HEK293 (cell line): ENCODE results near the gene GATA2.

Experiments used
- CTCF ChIA-PET: fragments of 350-600 bp; formaldehyde crosslinking; extraction: SDS; loops from one replicate; lab custom pipeline; 2021; ENCODE audit warnings: antibody characterized with exemption; lab: Yijun Ruan, JAX
- POLR2A ChIA-PET: fragments of 300-600 bp; formaldehyde crosslinking; extraction: SDS; loops from one replicate; lab custom pipeline; 2020; ENCODE audit warnings: antibody characterized with exemption, inconsistent platforms; lab: Yijun Ruan, JAX
- H3K27ac ChIP-seq: fragments of 200-500 bp; sonication (Bioruptor generic); 2 replicates; pipeline ENCODE4 v1.5.1; 2014; ENCODE audit warnings: low read depth, low read length, control low read depth, inconsistent platforms; ENCODE audit errors: extremely low read depth
- H3K36me3 ChIP-seq, 2 experiments: fragments of 200-500 bp in 1 of 2; sonication (Bioruptor generic) in 1 of 2; 1 replicate in 1 of 2; 2 replicates in 1 of 2; pipeline ENCODE4 v1.5.1; 2014 to 2017; ENCODE audit warnings: inconsistent platforms in 2 of 2, low read length in 2 of 2; ENCODE audit not compliant: control insufficient read depth in 2 of 2, insufficient read depth in 1 of 2
- H3K4me1 ChIP-seq: fragments of 200-500 bp; sonication (Bioruptor generic); 2 replicates; pipeline ENCODE4 v1.5.1; 2014; ENCODE audit warnings: mild to moderate bottlenecking, low read length, inconsistent platforms; ENCODE audit not compliant: control insufficient read depth, insufficient read depth
- H3K4me3 ChIP-seq: 2 replicates; pipeline ENCODE4 v1.5.1; 2011; ENCODE audit warnings: low read depth, mild to moderate bottlenecking, control low read depth, low read length, moderate library complexity
- H3K9me3 ChIP-seq: fragments of 200-500 bp; sonication (Bioruptor generic); 2 replicates; pipeline ENCODE4 v1.5.1; 2014; ENCODE audit warnings: low read depth, low read length, inconsistent platforms; ENCODE audit not compliant: control insufficient read depth, insufficient read depth
- KLF7 ChIP-seq: fragments of 450-650 bp; formaldehyde crosslinking; IDR thresholded peaks from 2 replicates; pipeline ENCODE4 v1.5.1; 2016; ENCODE audit warnings: missing biosample characterization, missing genetic modification characterization, borderline replicate concordance
- SP2 ChIP-seq: fragments of 450-650 bp; formaldehyde crosslinking; IDR thresholded peaks from 2 replicates; pipeline ENCODE4 v1.5.1; 2016; ENCODE audit warnings: missing biosample characterization, missing genetic modification characterization
- ZBTB20 ChIP-seq: fragments of 450-650 bp; formaldehyde crosslinking; IDR thresholded peaks from 2 replicates; pipeline ENCODE4 v1.5.1; 2016; ENCODE audit warnings: missing biosample characterization, missing genetic modification characterization
- ZBTB21 ChIP-seq: fragments of 450-650 bp; formaldehyde crosslinking; IDR thresholded peaks from 2 replicates; pipeline ENCODE4 v1.5.1; 2017; ENCODE audit warnings: missing biosample characterization, missing genetic modification characterization
- ZFP69B ChIP-seq: fragments of 450-650 bp; formaldehyde crosslinking; IDR thresholded peaks from 2 replicates; pipeline ENCODE4 v1.5.1; 2016; ENCODE audit warnings: missing biosample characterization, missing genetic modification characterization
- ZNF202 ChIP-seq: fragments of 450-650 bp; formaldehyde crosslinking; IDR thresholded peaks from 2 replicates; pipeline ENCODE4 v1.5.1; 2016; ENCODE audit warnings: missing biosample characterization, missing genetic modification characterization, borderline replicate concordance
- ZNF335 ChIP-seq: fragments of 450-650 bp; formaldehyde crosslinking; conservative IDR thresholded peaks from 2 replicates; pipeline ENCODE4 v1.5.1; 2016; ENCODE audit warnings: missing biosample characterization, missing genetic modification characterization
- ZNF354C ChIP-seq: fragments of 450-650 bp; formaldehyde crosslinking; IDR thresholded peaks from 2 replicates; pipeline ENCODE4 v1.5.1; 2016; ENCODE audit warnings: missing biosample characterization, missing genetic modification characterization, low read depth, borderline replicate concordance
- ZNF37A ChIP-seq: fragments of 450-650 bp; IDR thresholded peaks from 2 replicates; pipeline ENCODE4 v1.5.1; 2018; ENCODE audit warnings: missing biosample characterization, missing genetic modification characterization
- ZNF488 ChIP-seq: fragments of 450-650 bp; formaldehyde crosslinking; IDR thresholded peaks from 2 replicates; pipeline ENCODE4 v1.5.1; 2016; ENCODE audit warnings: missing biosample characterization, missing genetic modification characterization
- ZNF596 ChIP-seq: fragments of 450-650 bp; IDR thresholded peaks from 2 replicates; pipeline ENCODE4 v1.5.0; 2018; ENCODE audit warnings: missing biosample characterization, mild to moderate bottlenecking, missing genetic modification characterization, moderate library complexity
- ZNF624 ChIP-seq: fragments of 450-650 bp; formaldehyde crosslinking; IDR thresholded peaks from 2 replicates; pipeline ENCODE4 v1.5.1; 2017; ENCODE audit warnings: missing biosample characterization, missing genetic modification characterization
- ZNF692 ChIP-seq: fragments of 450-650 bp; formaldehyde crosslinking; IDR thresholded peaks from 2 replicates; pipeline ENCODE4 v1.5.1; 2016; ENCODE audit warnings: missing biosample characterization, missing genetic modification characterization
- ZNF76 ChIP-seq: fragments of 450-650 bp; formaldehyde crosslinking; IDR thresholded peaks from 2 replicates; pipeline ENCODE4; 2016; ENCODE audit warnings: low read depth, missing biosample characterization, missing genetic modification characterization, borderline replicate concordance
- ZNF768 ChIP-seq: fragments of 450-650 bp; formaldehyde crosslinking; IDR thresholded peaks from 2 replicates; pipeline ENCODE4 v1.5.1; 2018; ENCODE audit warnings: missing biosample characterization, mild to moderate bottlenecking, missing genetic modification characterization
- ZNF777 ChIP-seq: fragments of 450-650 bp; formaldehyde crosslinking; IDR thresholded peaks from 2 replicates; pipeline ENCODE4 v1.5.1; 2017; ENCODE audit warnings: missing biosample characterization, missing genetic modification characterization, borderline replicate concordance
- TF ChIP-seq, protein P1 (sequence below): fragments of 450-650 bp; formaldehyde crosslinking; IDR thresholded peaks from 2 replicates; pipeline ENCODE4 v1.5.1; 2016; ENCODE audit warnings: missing biosample characterization, missing genetic modification characterization
- TF ChIP-seq, protein P2 (sequence below): fragments of 450-650 bp; formaldehyde crosslinking; optimal IDR thresholded peaks from 2 replicates; pipeline ENCODE3; 2016; ENCODE audit warnings: missing biosample characterization, mild to moderate bottlenecking, missing genetic modification characterization

The GATA2 gene

DNA sequence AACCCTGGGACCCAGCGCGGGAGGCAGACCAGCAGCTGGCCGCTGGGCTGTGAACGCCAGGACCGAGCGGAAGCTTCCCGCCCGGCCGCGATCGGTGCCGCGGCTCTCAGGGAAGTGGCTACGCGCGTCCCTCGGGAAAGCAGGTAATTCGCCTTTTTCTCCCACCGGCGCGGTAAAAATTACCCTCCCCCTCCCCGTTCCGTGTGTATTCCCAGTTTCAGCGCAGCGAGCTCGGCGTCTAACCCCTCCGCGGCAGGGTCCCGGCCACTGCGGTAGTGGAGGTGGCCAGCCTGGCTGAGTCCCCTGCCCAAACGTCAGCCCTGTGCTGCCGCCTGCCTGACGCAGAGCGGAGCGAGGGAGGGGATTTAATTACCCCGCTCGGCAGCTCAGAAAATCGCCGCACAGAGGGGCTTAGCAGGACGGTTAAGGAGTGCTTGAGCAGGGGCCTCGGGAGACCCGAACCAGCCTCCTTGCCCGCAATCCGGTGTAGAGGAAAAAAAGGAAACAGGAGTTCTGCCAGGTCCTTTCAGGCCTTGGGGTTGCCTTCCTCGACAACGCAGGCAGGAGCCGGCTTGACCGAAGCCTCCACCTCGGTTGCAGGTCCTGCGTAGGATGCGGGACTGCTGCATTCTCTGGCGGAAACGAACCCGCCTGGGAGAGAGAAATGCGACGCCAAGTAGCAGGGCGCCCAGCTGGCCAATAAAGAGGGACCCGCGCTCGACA, 2.9 kb downstream of the GATA2 start (continued):
- TF ChIP-seq ZNF488 (tag by site-specific recombination) = no peak
- no peak for TF ChIP-seq ZNF596 (tag by site-specific recombination)
- peak; percentile 94 for TF ChIP-seq ZNF624 (tag by site-specific recombination)
- no peak for TF ChIP-seq ZNF768 (tag by site-specific recombination)

DNA sequence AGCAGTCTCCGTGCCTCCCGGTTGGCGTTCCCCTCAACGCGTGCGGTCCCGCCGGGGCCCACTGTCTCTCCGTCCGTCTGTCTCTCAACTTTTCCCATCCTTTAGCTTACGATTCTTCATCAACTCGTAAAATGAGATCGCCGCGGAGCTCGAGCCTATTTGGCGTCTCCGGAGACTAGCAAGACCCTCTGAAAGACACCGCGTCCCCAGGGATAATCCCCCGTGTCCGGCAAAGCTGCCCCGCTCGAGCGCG, 3.4 kb downstream of the GATA2 start:
- POLR2A ChIA-PET = interaction anchor here (0.6 kb wide), 1 partner anchor 95 kb away, joined by 4 read pairs; no protein-coding TSS in a partner anchor
- Histone ChIP-seq H3K27ac (peak overlapping the region; percentile 81), H3K9me3 (no peaks in the 10 kb centered on the region), H3K36me3 (peaks cover 0 to 62% of the 10 kb centered on the region in 2 experiments; a peak in 1 of 3 replicates)
- CTCF ChIA-PET = interaction anchor here (1.1 to 1.5 kb wide), 4 partner anchors 9 to 255 kb away, joined by 3 to 7 read pairs (median 4); no protein-coding TSS in a partner anchor
- TF ChIP-seq, protein P1, sequence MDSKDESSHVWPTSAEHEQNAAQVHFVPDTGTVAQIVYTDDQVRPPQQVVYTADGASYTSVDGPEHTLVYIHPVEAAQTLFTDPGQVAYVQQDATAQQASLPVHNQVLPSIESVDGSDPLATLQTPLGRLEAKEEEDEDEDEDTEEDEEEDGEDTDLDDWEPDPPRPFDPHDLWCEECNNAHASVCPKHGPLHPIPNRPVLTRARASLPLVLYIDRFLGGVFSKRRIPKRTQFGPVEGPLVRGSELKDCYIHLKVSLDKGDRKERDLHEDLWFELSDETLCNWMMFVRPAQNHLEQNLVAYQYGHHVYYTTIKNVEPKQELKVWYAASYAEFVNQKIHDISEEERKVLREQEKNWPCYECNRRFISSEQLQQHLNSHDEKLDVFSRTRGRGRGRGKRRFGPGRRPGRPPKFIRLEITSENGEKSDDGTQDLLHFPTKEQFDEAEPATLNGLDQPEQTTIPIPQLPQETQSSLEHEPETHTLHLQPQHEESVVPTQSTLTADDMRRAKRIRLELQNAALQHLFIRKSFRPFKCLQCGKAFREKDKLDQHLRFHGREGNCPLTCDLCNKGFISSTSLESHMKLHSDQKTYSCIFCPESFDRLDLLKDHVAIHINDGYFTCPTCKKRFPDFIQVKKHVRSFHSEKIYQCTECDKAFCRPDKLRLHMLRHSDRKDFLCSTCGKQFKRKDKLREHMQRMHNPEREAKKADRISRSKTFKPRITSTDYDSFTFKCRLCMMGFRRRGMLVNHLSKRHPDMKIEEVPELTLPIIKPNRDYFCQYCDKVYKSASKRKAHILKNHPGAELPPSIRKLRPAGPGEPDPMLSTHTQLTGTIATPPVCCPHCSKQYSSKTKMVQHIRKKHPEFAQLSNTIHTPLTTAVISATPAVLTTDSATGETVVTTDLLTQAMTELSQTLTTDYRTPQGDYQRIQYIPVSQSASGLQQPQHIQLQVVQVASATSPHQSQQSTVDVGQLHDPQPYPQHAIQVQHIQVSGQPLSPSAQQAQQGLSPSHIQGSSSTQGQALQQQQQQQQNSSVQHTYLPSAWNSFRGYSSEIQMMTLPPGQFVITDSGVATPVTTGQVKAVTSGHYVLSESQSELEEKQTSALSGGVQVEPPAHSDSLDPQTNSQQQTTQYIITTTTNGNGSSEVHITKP (tag by site-specific recombination) = no peak
- no peak for TF ChIP-seq ZFP69B (tag by site-specific recombination)
- peak; percentile 45; the same call in 1 of the 2 replicates for TF ChIP-seq ZBTB20 (tag by site-specific recombination)
- TF ChIP-seq, protein P2, sequence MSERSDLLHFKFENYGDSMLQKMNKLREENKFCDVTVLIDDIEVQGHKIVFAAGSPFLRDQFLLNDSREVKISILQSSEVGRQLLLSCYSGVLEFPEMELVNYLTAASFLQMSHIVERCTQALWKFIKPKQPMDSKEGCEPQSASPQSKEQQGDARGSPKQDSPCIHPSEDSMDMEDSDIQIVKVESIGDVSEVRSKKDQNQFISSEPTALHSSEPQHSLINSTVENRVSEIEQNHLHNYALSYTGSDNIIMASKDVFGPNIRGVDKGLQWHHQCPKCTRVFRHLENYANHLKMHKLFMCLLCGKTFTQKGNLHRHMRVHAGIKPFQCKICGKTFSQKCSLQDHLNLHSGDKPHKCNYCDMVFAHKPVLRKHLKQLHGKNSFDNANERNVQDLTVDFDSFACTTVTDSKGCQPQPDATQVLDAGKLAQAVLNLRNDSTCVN (tag by site-specific recombination) = peak; percentile 84
- peak; percentile 52 for TF ChIP-seq ZNF335
- TF ChIP-seq ZNF777 (tag by site-specific recombination) = no peak
- peak; percentile 51; the same call in 1 of the 2 replicates for TF ChIP-seq ZNF692 (tag by site-specific recombination)
- TF ChIP-seq, all 188 proteins: peak for 4
- H3K4me1 ChIP-seq = no peaks in the 10 kb centered on the region; the same call in 1 of the 2 replicates
- H3K4me3 ChIP-seq = peak overlapping the region; percentile 71

GRCh38 chr3:128488991-128489673, 3.9 kb downstream of the GATA2 start:
- H3K27ac ChIP-seq = peak overlapping the region; percentile 81
- ChIA-PET POLR2A (no interaction called here), CTCF (interaction anchor here (1.1 to 1.5 kb wide), 4 partner anchors 10 to 255 kb away, joined by 3 to 7 read pairs (median 4); no protein-coding TSS in a partner anchor)
- no peak for TF ChIP-seq ZNF37A (tag by site-specific recombination)
- peak; percentile 74 for TF ChIP-seq ZBTB21 (tag by site-specific recombination)
- TF ChIP-seq, protein P1 (tag by site-specific recombination) = no peak
- TF ChIP-seq SP2 (tag by site-specific recombination) = peak; percentile 55
- no peak for TF ChIP-seq ZNF354C (tag by site-specific recombination)
- TF ChIP-seq KLF7 (tag by site-specific recombination) = no peak
- TF ChIP-seq ZNF76 (tag by site-specific recombination) = peak; percentile 65; the same call in 1 of the 2 replicates
- TF ChIP-seq ZNF202 (tag by site-specific recombination) = no peak

More at GRCh38 chr3:128488991-128489673, 3.9 kb downstream of the GATA2 start:
- no peaks in the 10 kb centered on the region; the same call in 1 of the 2 replicates for H3K4me1 ChIP-seq
- H3K36me3 ChIP-seq = peaks cover 0 to 59% of the 10 kb centered on the region in 2 experiments; a peak in 1 of 3 replicates
- no peaks in the 10 kb centered on the region for H3K9me3 ChIP-seq
- H3K4me3 ChIP-seq = peak overlapping the region; percentile 71
